Hepatocyte (in vitro differentiated cells): ENCODE results near the gene VIL1. TPM values are rescaled to one million over a fixed set of nuclear protein-coding genes. Genes with fewer than 3 reads are reported as not detected.

Experiments
- DNase-seq: peaks from one replicate; pipeline ENCODE4 v3.0.0-alpha.2; 2016; ENCODE audit warnings: low spot score
- H2AFZ ChIP-seq: fragments of 200-600 bp; sonication (generic); 2 replicates; pipeline ENCODE4 v1.6.0; 2016; ENCODE audit warnings: antibody characterized with exemption, mild to moderate bottlenecking
- H3K27ac ChIP-seq: fragments of 200-600 bp; sonication (generic); 2 replicates; pipeline ENCODE4 v1.5.1; 2016; ENCODE audit warnings: mild to moderate bottlenecking
- H3K27me3 ChIP-seq: fragments of 200-600 bp; sonication (generic); 2 replicates; pipeline ENCODE4 v1.6.1; 2016
- H3K36me3 ChIP-seq: fragments of 200-600 bp; sonication (generic); replicated peaks from 2 replicates; pipeline ENCODE4 v1.5.1; 2016; ENCODE audit warnings: low read depth; ENCODE audit not compliant: insufficient read depth
- H3K4me1 ChIP-seq: fragments of 200-600 bp; sonication (generic); 2 replicates; pipeline ENCODE4 v1.5.1; 2016; ENCODE audit warnings: mild to moderate bottlenecking, moderate library complexity; ENCODE audit not compliant: insufficient read depth
- H3K4me2 ChIP-seq: fragments of 200-600 bp; sonication (generic); 2 replicates; pipeline ENCODE4 v1.6.0; 2016
- H3K4me3 ChIP-seq: fragments of 200-600 bp; sonication (generic); 2 replicates; pipeline ENCODE4 v1.5.1; 2016; ENCODE audit warnings: mild to moderate bottlenecking
- H3K79me2 ChIP-seq: fragments of 200-600 bp; sonication (generic); 2 replicates; pipeline ENCODE4 v1.6.0; 2017; ENCODE audit warnings: mild to moderate bottlenecking
- H3K9me2 ChIP-seq: fragments of 200-600 bp; sonication (generic); replicated peaks from 2 replicates; pipeline ENCODE4 v1.6.0; 2017; ENCODE audit warnings: mild to moderate bottlenecking; ENCODE audit not compliant: insufficient read depth
- H3K9me3 ChIP-seq: fragments of 200-600 bp; sonication (generic); 2 replicates; pipeline ENCODE4 v1.5.1; 2016; ENCODE audit warnings: low read depth, mild to moderate bottlenecking
- H4K20me1 ChIP-seq: fragments of 200-600 bp; sonication (generic); 2 replicates; pipeline ENCODE4 v1.6.0; 2016; ENCODE audit warnings: mild to moderate bottlenecking; ENCODE audit not compliant: insufficient read depth, poor library complexity, severe bottlenecking
- EZH2 ChIP-seq: fragments of 200-600 bp; sonication (generic); IDR thresholded peaks from 2 replicates; pipeline ENCODE4 v1.6.1; 2016; ENCODE audit warnings: antibody characterized with exemption, mild to moderate bottlenecking, borderline replicate concordance
- EZH2phosphoT487 ChIP-seq: fragments of 200-600 bp; sonication (generic); IDR thresholded peaks from one replicate; pipeline ENCODE4 v1.6.1; 2018; ENCODE audit warnings: antibody characterized with exemption, mild to moderate bottlenecking, low read depth, moderate library complexity; ENCODE audit not compliant: unreplicated experiment, severe bottlenecking
- WGBS: methylation state at CpG from one replicate; pipeline ENCODE4 v1.1.6; 2016; ENCODE audit warnings: low lambda C conversion rate; ENCODE audit errors: missing lambda C conversion rate; 5-methylcytosine and 5-hydroxymethylcytosine counted together
- polyA plus RNA-seq: library from polyadenylated mRNA; unstranded; fragments of >200 nt; fragmentation: Nextera tagmentation; extraction: Ambion mirVana; gene quantifications from 2 replicates; pipeline ENCODE4 v1.2.1, GENCODE V29; 2016
- total RNA-seq: library from RNA; depleted of rRNA; stranded (reverse); fragments of >200 nt; gene quantifications from 2 replicates; pipeline ENCODE4 v1.2.3, GENCODE V29; 2014
- TF ChIP-seq, protein P1 (sequence below): fragments of 200-600 bp; sonication (generic); IDR thresholded peaks from 2 replicates; pipeline ENCODE4 v1.5.1; 2016; ENCODE audit warnings: antibody characterized with exemption, mild to moderate bottlenecking; ENCODE audit not compliant: poor library complexity

VIL1 gene
- total and polyA plus RNA-seq, 2 experiments from 2014 or later, result 160 to 261 TPM

DNA sequence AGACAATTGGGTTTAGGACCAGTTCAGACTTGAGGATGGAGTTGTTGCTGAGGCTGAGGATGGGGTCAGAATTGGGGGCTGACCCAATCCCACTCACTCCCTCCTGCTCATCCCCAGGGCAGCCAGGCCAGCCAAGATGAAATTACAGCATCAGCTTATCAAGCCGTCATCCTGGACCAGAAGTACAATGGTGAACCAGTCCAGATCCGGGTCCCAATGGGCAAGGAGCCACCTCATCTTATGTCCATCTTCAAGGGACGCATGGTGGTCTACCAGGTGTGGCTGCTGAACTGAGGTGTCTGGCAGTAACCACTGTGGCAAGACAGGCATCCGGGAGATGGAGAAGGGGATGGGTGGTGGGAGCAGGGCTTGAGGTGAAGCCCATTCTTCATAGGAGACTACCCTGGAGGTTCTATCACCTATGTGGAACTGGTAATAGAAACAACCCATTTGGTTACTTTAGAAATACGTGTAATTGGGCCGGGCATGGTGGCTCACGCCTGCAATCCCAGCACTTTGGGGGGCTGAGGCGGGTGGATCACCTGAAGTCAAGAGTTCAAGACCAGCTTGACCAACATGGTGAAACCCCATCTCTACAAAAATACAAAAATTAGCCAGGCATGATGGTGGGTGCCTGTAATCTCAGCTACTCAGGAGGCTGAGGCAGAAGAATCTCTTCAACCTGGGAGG is 13.9 kb downstream of the VIL1 start:
- Histone ChIP-seq H3K9me2 (no peaks in the 10 kb centered on the region), H3K4me3 (no peak overlapping the region), H3K27me3 (no peaks in the 10 kb centered on the region), H3K79me2 (no peaks in the 10 kb centered on the region), H3K9me3 (no peaks in the 10 kb centered on the region), H3K4me2 (no peak overlapping the region), H2AFZ (no peak overlapping the region), H4K20me1 (no peaks in the 10 kb centered on the region), H3K4me1 (no peaks in the 10 kb centered on the region), H3K27ac (no peak overlapping the region), H3K36me3 (no peaks in the 10 kb centered on the region)
- no peak for DNase-seq
- 98% methylated on average over 8 of the region's 8 CpGs for WGBS
- TF ChIP-seq EZH2 (no peak), EZH2phosphoT487 (no peak)
- TF ChIP-seq, protein P1, sequence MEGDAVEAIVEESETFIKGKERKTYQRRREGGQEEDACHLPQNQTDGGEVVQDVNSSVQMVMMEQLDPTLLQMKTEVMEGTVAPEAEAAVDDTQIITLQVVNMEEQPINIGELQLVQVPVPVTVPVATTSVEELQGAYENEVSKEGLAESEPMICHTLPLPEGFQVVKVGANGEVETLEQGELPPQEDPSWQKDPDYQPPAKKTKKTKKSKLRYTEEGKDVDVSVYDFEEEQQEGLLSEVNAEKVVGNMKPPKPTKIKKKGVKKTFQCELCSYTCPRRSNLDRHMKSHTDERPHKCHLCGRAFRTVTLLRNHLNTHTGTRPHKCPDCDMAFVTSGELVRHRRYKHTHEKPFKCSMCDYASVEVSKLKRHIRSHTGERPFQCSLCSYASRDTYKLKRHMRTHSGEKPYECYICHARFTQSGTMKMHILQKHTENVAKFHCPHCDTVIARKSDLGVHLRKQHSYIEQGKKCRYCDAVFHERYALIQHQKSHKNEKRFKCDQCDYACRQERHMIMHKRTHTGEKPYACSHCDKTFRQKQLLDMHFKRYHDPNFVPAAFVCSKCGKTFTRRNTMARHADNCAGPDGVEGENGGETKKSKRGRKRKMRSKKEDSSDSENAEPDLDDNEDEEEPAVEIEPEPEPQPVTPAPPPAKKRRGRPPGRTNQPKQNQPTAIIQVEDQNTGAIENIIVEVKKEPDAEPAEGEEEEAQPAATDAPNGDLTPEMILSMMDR, result no peak

DNA sequence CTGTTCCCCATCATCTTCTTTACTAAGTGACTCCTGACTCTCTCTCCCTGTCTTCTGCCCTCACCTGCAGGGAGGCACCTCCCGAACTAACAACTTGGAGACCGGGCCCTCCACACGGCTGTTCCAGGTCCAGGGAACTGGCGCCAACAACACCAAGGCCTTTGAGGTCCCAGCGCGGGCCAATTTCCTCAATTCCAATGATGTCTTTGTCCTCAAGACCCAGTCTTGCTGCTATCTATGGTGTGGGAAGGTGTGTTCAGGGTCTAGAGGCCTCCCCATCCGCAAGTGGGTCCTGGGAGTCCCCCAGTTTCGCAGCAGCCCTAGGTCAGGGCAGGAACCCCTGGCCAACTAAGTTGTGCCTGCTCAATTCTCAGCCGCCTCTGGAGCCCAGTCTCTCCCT is 15.5 kb downstream of the VIL1 start:
- Histone ChIP-seq H3K27ac (no peak overlapping the region), H3K79me2 (no peaks in the 10 kb centered on the region), H3K9me3 (no peaks in the 10 kb centered on the region), H3K27me3 (no peaks in the 10 kb centered on the region), H3K4me1 (peaks cover 10% of the 10 kb centered on the region), H3K9me2 (no peaks in the 10 kb centered on the region), H3K4me3 (no peak overlapping the region), H3K36me3 (no peaks in the 10 kb centered on the region), H2AFZ (no peak overlapping the region), H3K4me2 (no peak overlapping the region), H4K20me1 (no peaks in the 10 kb centered on the region)
- 93% methylated on average over 9 of the region's 9 CpGs for WGBS
- no peak for DNase-seq
- no peak for TF ChIP-seq EZH2phosphoT487
- TF ChIP-seq, protein P1, result no peak
- no peak for TF ChIP-seq EZH2

DNA sequence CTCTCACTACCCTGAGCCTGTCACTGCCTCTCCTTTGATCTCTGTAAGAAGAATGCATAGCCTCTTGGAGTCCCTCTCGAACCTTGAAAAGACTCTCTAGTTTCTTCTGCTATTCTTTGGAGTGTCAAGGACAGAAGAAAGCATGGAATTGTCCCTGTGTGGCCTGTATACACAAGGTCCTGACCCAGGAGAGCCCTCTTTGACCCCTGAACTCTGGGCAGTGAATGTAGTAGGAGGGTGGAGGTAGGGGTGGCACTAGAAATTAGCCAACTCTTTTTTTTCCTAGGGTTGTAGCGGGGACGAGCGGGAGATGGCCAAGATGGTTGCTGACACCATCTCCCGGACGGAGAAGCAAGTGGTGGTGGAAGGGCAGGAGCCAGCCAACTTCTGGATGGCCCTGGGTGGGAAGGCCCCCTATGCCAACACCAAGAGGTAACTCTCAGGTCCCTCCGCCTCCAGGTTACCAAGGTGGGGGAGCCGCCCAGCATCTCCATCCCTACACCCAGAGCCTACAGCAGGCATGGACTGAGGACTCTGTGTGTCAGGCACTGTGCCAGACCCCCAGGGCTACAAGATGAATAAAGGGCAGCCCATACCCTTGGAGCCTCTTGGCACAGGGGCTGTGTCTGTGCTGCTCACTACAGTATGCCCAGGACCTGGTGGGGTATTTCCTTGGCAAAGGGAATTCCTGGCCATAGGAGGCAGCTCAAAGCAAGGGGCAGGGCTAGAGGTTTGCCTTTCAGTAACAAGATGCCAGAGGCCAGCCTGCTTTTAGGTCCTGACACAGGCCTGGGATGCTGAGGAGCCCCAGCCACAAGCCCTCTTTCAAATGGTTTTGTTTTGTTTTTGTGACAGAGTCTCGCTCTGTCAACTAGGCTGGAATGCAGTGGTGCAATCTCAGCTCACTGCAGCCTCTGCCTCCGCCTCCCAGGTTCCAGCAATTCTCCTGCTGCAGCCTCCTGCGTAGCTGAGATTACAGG is 16.4 kb downstream of the VIL1 start:
- no peaks in the 10 kb centered on the region for H4K20me1 ChIP-seq
- H3K9me2 ChIP-seq, result no peaks in the 10 kb centered on the region
- no peaks in the 10 kb centered on the region for H3K36me3 ChIP-seq
- no peak for DNase-seq
- no peaks in the 10 kb centered on the region for H3K79me2 ChIP-seq
- no peak overlapping the region for H2AFZ ChIP-seq
- H3K9me3 ChIP-seq, result no peaks in the 10 kb centered on the region
- H3K4me2 ChIP-seq, result no peak overlapping the region
- no peak overlapping the region for H3K27ac ChIP-seq
- TF ChIP-seq, protein P1, result no peak
- TF ChIP-seq EZH2phosphoT487, result no peak
- TF ChIP-seq EZH2, result no peak
- no peak overlapping the region for H3K4me3 ChIP-seq
- WGBS, result 92% methylated on average over 11 of the region's 11 CpGs
- peaks cover 12% of the 10 kb centered on the region for H3K4me1 ChIP-seq
- no peaks in the 10 kb centered on the region for H3K27me3 ChIP-seq
